ENCODE results near the gene KRTAP20-4.

The KRTAP20-4 gene

DNA sequence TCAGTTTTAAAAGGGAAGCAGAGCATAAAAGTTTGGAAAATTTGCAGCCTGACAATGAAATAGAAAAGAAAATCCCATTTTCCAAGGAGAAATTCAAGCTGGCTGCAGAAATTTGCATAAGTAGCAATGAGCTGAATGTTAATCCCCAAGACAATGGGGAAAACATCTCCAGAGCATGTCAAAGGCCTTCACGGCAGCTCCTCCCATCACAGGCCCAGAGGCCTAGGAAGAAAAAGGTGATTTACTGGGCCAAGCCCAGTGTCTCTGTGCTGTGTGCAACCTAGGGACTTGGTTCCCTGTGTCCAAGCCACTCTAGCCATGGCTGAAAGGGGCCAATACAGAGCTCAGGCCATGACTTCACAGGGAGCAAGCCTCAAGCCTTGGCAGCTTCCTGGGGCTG is 48.3 kb downstream of the KRTAP20-4 start:
- DNase-seq = no peak

Data from activated CD4-positive, alpha-beta T cell treated with anti-CD3 and anti-CD28 coated beads, Interleukin-2, amount 50 U/mL, for 16 hours (primary cell).